Natural killer cell treated with Interleukin-12 subunit alpha and Interleukin-12 subunit beta and Interleukin-15 and Interleukin-18, amount 100 ng/mL, for 72 hours (primary cell): ENCODE data around the gene ZKSCAN2. TPM values are rescaled to one million over a fixed set of nuclear protein-coding genes. Genes with fewer than 3 reads are reported as not detected.

ENCODE experiments used
- ATAC-seq, 2 donors: fragments of 150-1000 bp; cut with Tn5 transposase in 1 of 2; sonication (Bioruptor Pico), chemical (Tn5 transposase) in 1 of 2; 2 replicates each; pipeline ENCODE4 v1.10.0; 2021
- DNase-seq: peaks from one replicate; pipeline ENCODE4 v3.0.0; 2022; ENCODE audit warnings: low spot score
- H3K27ac Mint-ChIP-seq, 2 donors: 1 replicate in 1 of 2; 2 replicates in 1 of 2; pipeline ENCODE4 v1.8.0; 2022; ENCODE audit warnings: mixed read lengths in 2 of 2, mild to moderate bottlenecking in 1 of 2, moderate library complexity in 1 of 2
- H3K27me3 Mint-ChIP-seq, 2 donors: 1 replicate in 1 of 2; 2 replicates in 1 of 2; pipeline ENCODE4 v1.8.0; 2022; ENCODE audit warnings: mixed read lengths in 2 of 2
- H3K36me3 Mint-ChIP-seq: one replicate; pipeline ENCODE4 v1.8.0; 2022; ENCODE audit warnings: mixed read lengths
- H3K4me1 Mint-ChIP-seq, 2 donors: 1 replicate in 1 of 2; 2 replicates in 1 of 2; pipeline ENCODE4 v1.8.0; 2022; ENCODE audit warnings: low read depth in 2 of 2, mixed read lengths in 2 of 2, mild to moderate bottlenecking in 1 of 2
- H3K4me3 Mint-ChIP-seq: one replicate; pipeline ENCODE4 v1.8.0; 2022; ENCODE audit warnings: mixed read lengths
- H3K9me3 Mint-ChIP-seq: 2 replicates; pipeline ENCODE4 v1.8.0; 2022; ENCODE audit warnings: mixed read lengths
- total RNA-seq, 2 donors: library from RNA; stranded (reverse); gene quantifications; one replicate each; pipeline ENCODE4 v1.2.3, GENCODE V29; 2022

The ZKSCAN2 gene
- total RNA-seq, 2 donors from 2014 or later, result 4.5 to 4.7 TPM

DNA sequence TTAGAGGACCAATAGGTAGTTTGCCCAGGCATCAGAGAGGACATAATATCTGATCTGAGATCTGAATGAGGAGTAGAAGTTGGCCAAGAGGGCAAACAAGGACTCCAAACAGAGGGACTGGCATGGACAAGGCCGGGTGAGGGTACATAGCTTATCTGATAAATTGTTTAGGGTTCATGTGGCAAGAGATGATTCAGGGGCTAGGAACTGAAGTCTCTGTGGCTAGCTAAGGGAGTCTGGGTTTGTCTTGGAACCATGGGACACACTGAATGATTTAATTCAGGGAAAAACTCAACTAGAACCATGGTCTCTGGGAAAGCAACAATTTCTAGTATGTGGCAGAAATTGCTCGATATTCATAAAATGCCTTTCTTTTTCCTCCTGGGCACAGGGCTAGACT lies 45.0 kb downstream of the ZKSCAN2 start:
- ATAC-seq, result no peak
- Mint-ChIP-seq H3K27ac (no peak overlapping the region), H3K36me3 (no peaks in the 10 kb centered on the region), H3K27me3 (peaks cover 0 to 2% of the 10 kb centered on the region in 2 donors), H3K9me3 (no peaks in the 10 kb centered on the region), H3K4me1 (no peaks in the 10 kb centered on the region), H3K4me3 (no peak overlapping the region)
- DNase-seq, result no peak

DNA sequence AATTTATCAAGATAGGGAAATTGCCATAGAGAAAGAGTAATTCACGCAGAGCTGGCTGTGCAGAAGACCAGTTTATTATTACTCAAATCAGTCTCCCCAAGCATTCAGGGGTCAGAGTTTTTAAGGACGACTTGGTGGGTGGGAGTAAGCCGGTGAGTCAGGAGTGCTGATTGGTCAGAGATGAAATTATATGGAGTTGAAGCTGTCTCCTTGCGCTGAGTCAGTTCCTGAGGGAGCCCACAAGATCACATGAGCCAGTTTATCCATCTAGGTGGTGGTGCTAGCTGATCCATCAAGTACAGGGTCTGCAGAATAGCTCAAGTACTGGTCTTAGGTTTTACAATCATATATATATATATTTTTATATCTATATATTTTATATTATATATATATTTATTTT lies 46.9 kb downstream of the ZKSCAN2 start:
- Mint-ChIP-seq H3K4me3 (no peak overlapping the region), H3K27me3 (peaks cover 0 to 2% of the 10 kb centered on the region in 2 donors), H3K4me1 (no peaks in the 10 kb centered on the region), H3K27ac (no peak overlapping the region), H3K36me3 (no peaks in the 10 kb centered on the region), H3K9me3 (no peaks in the 10 kb centered on the region)
- no peak for DNase-seq
- ATAC-seq, result no peak

DNA sequence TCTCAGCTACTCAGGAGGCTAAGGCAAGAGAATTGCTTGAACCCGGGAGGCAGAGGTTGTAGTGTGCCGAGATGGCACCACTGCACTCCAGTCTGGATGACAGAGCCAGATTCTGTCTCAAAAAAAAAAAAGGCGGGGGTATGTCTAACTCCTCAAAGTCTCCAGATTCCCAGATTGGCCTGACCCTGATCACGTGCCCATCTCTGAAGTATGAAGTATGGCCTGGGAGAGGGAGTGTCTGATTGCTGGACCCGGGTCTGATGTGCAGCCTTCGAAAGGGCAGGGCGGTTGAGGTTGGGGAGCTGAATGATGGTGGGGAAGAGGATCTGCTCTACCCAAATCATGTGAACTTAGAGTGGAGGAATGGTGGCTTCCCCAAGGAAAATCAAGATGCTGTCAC lies 58.2 kb downstream of the ZKSCAN2 start:
- H3K4me3 Mint-ChIP-seq, result no peak overlapping the region
- no peaks in the 10 kb centered on the region for H3K4me1 Mint-ChIP-seq
- H3K27ac Mint-ChIP-seq, result no peak overlapping the region
- no peaks in the 10 kb centered on the region for H3K9me3 Mint-ChIP-seq
- ATAC-seq (no peak), DNase-seq (no peak)
- H3K36me3 Mint-ChIP-seq, result no peaks in the 10 kb centered on the region
- no peaks in the 10 kb centered on the region for H3K27me3 Mint-ChIP-seq

DNA sequence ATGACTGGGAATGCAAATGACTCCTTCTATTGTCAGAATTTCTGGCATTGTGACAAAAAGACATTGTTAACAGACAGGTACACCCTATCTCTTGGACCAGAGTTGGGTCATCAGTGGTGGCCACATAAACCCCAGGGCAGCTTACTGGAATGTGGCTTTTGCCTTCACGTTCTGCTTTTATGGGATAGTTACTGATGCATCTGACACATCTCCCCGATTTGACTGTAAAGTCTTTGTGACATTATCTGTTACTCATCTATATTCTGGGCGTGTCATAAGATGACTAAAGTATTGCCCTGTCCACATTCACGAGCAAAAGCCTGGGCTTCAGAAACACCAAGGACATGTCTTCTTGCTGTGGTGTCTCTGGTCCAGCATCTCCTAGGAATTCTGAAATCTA lies 59.6 kb downstream of the ZKSCAN2 start:
- DNase-seq (no peak), ATAC-seq (no peak)
- Mint-ChIP-seq H3K4me3 (no peak overlapping the region), H3K9me3 (no peaks in the 10 kb centered on the region), H3K4me1 (no peaks in the 10 kb centered on the region), H3K36me3 (no peaks in the 10 kb centered on the region), H3K27me3 (no peaks in the 10 kb centered on the region), H3K27ac (no peak overlapping the region)

DNA sequence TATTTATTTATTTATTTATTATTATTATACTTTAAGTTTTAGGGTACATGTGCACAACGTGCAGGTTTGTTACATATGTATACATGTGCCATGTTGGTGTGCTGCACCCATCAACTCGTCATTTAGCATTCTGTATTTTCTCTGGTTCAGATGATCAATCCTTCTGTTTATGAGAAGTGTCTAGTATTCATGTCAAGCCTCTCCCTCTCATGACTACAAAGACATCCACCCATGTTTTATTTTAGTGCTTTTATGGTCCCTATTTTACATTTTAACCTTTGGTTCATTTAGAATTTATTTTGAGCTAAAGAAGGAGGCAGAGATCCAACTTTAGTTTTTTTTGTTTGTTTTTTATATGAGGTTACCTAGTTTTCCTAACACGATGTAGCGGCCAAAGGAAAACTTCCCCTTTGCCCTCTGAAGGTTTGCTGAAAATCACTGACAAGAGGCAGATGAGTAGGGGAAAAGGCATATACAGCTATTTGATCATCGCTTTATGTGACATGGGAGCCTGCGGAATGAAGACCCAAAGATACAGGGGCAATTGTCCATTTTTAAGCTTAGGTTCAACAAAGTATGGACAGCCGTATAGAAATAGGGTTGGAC lies 63.3 kb downstream of the ZKSCAN2 start:
- Mint-ChIP-seq H3K27me3 (no peaks in the 10 kb centered on the region), H3K4me1 (no peaks in the 10 kb centered on the region), H3K27ac (no peak overlapping the region), H3K9me3 (no peaks in the 10 kb centered on the region), H3K4me3 (no peak overlapping the region), H3K36me3 (no peaks in the 10 kb centered on the region)
- no peak for ATAC-seq
- no peak for DNase-seq

DNA sequence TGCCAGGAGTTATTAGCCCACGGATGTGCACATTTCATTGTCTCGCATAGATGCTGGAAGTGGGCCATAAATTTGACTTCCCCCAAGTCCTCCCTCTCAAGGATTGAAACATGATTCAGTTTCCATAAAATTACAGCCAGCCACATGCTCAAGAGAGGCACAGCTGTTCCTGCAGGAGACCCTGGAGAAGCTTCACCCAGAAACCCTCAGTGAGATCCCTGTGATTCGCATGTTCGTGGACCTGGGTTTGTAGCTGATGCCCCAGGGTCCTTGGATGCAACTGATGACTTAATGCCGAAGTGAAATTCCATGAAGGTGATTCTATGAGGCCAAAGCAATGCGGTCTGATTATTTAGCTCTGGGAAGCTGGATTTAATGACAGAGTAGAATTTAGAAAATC lies 65.5 kb downstream of the ZKSCAN2 start:
- H3K36me3 Mint-ChIP-seq, result no peaks in the 10 kb centered on the region
- ATAC-seq, result no peak
- DNase-seq, result no peak
- H3K4me3 Mint-ChIP-seq, result no peak overlapping the region
- H3K4me1 Mint-ChIP-seq, result no peaks in the 10 kb centered on the region
- H3K9me3 Mint-ChIP-seq, result no peaks in the 10 kb centered on the region
- no peaks in the 10 kb centered on the region for H3K27me3 Mint-ChIP-seq
- no peak overlapping the region for H3K27ac Mint-ChIP-seq

DNA sequence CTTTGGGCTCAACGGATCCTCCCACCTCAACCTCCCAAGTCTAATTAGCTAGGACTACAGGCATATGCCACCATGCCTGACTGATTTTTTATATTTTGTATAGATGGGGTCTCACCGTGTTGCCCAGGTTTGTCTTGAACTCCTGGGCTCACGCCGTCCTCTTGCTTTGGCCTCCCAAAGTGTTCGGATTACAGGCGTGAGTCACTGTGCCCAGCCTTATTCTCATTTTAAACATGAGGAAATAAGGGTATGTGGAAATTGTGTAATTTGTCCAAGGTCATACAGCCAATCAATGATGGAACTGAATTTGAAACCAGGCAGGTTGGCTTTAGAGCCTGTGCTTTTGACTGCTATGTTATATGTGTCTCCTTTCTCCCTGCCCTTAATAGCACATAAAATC lies 68.3 kb downstream of the ZKSCAN2 start:
- H3K4me3 Mint-ChIP-seq, result no peak overlapping the region

DNA sequence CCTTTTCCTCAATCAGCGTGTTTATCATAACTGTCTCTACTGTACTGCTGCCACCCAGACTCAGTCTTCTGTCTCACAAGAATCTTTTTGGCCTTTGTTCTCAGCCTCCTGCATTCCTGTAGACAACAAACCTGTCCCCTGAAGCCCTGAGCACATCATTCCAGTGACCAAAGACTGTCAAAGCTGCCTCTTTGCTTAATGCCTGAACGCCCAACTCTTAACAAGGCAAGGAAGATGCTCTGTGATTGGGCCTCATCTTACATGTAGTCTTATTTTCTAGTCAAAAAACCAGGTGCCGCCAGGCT lies 70.2 kb downstream of the ZKSCAN2 start:
- no peaks in the 10 kb centered on the region for H3K36me3 Mint-ChIP-seq
- no peak overlapping the region for H3K4me3 Mint-ChIP-seq
- no peaks in the 10 kb centered on the region for H3K27me3 Mint-ChIP-seq
- no peaks in the 10 kb centered on the region for H3K9me3 Mint-ChIP-seq
- no peak overlapping the region for H3K27ac Mint-ChIP-seq
- no peak for ATAC-seq
- no peaks in the 10 kb centered on the region for H3K4me1 Mint-ChIP-seq
- DNase-seq, result no peak

More for the DNA sequence above, 68.3 kb downstream of the ZKSCAN2 start:
- Mint-ChIP-seq H3K27ac (no peak overlapping the region), H3K9me3 (no peaks in the 10 kb centered on the region), H3K27me3 (no peaks in the 10 kb centered on the region), H3K4me1 (no peaks in the 10 kb centered on the region), H3K36me3 (no peaks in the 10 kb centered on the region)
- DNase-seq, result no peak
- ATAC-seq, result no peak

Other genes starting within 250 kb of the ZKSCAN2 start
- gene ARHGAP17, start 242.5 kb downstream of the ZKSCAN2 start, total RNA-seq, result 10 to 100 TPM; 67.2 to 83.5 TPM
- 10 to 100 TPM; 42.6 to 50.0 TPM for gene LCMT1, start 146.1 kb downstream of the ZKSCAN2 start, total RNA-seq
- under 1 TPM in 1 of 2 donors, not detected in 1; 0.31 TPM for gene AQP8, start 40.9 kb downstream of the ZKSCAN2 start, total RNA-seq